ENCODE results near the gene ZNF892.
"Not testable (repeated sequence)": the region's sequence is repeated elsewhere in the genome, so short reads cannot be mapped to it uniquely, and the experiment has no call there.

The ZNF892 gene

DNA sequence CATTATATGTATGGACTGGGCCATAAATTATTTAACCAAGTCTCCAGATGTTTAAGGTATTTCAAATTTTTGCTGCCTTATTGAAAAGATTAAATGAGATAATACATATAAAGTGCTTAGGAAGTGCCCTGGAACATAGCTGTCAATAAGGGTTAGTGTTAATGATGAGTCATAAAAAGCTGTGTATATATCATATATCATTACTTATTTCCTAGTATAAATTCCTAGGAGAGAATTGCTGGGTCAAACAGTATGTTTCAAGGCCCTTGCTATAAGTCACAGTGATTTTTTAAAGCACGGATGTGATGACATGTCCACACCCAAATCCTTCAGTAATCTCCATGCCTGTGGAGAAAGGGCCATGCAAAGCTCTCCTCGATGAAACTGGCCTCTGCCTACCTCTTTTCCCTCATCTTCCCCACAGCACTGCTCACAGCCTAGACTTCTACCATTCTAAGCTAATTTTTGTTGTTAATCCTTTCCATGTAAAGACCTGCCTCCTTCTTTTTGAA is 33.2 kb upstream of the ZNF892 start:
- Histone ChIP-seq H3K4me1 (ENCODE audit: control insufficient read depth in 5 of 5, insufficient read depth in 5 of 5, low read length in 5 of 5) (no peaks in the 10 kb centered on the region), H3K36me3 (ENCODE audit: control insufficient read depth in 5 of 5, insufficient read depth in 5 of 5, low read length in 5 of 5) (peaks cover 2 to 25% (median 12%) of the 10 kb centered on the region in 5 donors), H3K27me3 (ENCODE audit: control insufficient read depth in 5 of 5, insufficient read depth in 4 of 5, low read length in 5 of 5) (no peaks in the 10 kb centered on the region), H3K9ac (ENCODE audit: low read length in 5 of 5) (no peak overlapping the region), H3K4me3 (ENCODE audit: low read depth in 1 of 5, low read length in 5 of 5) (no peak overlapping the region), H3K27ac (ENCODE audit: low read depth, low read length) (no peak overlapping the region), H3K9me3 (ENCODE audit: control insufficient read depth in 5 of 5, low read length in 5 of 5) (no peaks in the 10 kb centered on the region)

DNA sequence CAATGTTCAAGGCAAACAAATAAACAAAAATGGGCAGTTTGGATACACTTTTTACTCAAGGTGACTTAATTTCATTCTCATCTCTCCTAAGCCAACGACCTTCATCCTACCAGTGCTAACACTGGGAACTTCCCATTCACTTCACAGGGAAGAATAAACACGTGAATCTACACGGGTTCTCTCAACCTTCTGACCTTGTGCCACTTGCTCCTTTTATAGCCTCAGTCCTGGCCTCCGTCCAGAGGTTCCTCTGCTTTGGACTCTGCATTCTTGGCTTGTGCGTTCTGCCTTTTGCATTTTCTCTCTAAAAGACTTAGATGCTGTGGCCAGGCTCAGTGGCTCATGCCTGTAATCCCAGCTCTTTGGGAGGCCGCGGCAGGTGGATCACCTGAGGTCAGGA is 27.9 kb upstream of the ZNF892 start:
- Histone ChIP-seq H3K27me3 (ENCODE audit: control insufficient read depth in 5 of 5, insufficient read depth in 4 of 5, low read length in 5 of 5) (peaks cover 0 to 5% (median 0%) of the 10 kb centered on the region in 5 donors), H3K36me3 (ENCODE audit: control insufficient read depth in 5 of 5, insufficient read depth in 5 of 5, low read length in 5 of 5) (peaks cover 33 to 68% (median 46%) of the 10 kb centered on the region in 5 donors), H3K4me1 (ENCODE audit: control insufficient read depth in 5 of 5, insufficient read depth in 5 of 5, low read length in 5 of 5) (peaks cover 0 to 10% (median 0%) of the 10 kb centered on the region in 5 donors), H3K9me3 (ENCODE audit: control insufficient read depth in 5 of 5, low read length in 5 of 5) (peaks cover 6 to 17% (median 9%) of the 10 kb centered on the region in 5 donors), H3K9ac (ENCODE audit: low read length in 5 of 5) (no peak overlapping the region), H3K4me3 (ENCODE audit: low read depth in 1 of 5, low read length in 5 of 5) (no peak overlapping the region), H3K27ac (ENCODE audit: low read depth, low read length) (no peak overlapping the region)

DNA sequence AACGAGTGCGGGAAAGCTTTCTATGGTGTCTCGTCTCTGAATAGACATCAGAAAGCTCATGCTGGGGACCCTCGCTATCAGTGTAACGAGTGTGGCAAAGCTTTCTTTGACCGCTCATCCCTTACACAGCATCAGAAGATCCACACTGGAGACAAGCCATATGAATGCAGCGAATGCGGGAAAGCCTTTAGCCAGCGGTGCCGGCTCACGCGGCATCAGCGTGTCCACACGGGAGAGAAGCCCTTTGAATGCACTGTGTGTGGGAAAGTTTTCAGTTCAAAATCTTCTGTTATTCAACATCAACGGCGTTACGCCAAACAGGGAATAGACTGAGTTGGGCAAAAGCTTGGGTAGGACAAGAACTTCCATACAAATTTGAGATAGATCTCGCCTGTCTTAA is 25.5 kb upstream of the ZNF892 start:
- H3K27me3 ChIP-seq (ENCODE audit: control insufficient read depth in 5 of 5, insufficient read depth in 4 of 5, low read length in 5 of 5): peaks cover 0 to 5% (median 0%) of the 10 kb centered on the region in 5 donors
- peak overlapping the region in 1 of 5 donors; percentile 65 for H3K9ac ChIP-seq (ENCODE audit: low read length in 5 of 5)
- peaks cover 6 to 17% (median 9%) of the 10 kb centered on the region in 5 donors for H3K9me3 ChIP-seq (ENCODE audit: control insufficient read depth in 5 of 5, low read length in 5 of 5)
- peaks cover 33 to 60% (median 42%) of the 10 kb centered on the region in 5 donors for H3K36me3 ChIP-seq (ENCODE audit: control insufficient read depth in 5 of 5, insufficient read depth in 5 of 5, low read length in 5 of 5)
- H3K4me1 ChIP-seq (ENCODE audit: control insufficient read depth in 5 of 5, insufficient read depth in 5 of 5, low read length in 5 of 5): peaks cover 0 to 10% (median 0%) of the 10 kb centered on the region in 5 donors
- no peak overlapping the region for H3K27ac ChIP-seq (ENCODE audit: low read depth, low read length)
- H3K4me3 ChIP-seq (ENCODE audit: low read depth in 1 of 5, low read length in 5 of 5): peak overlapping the region in 1 of 5 donors; percentile 30

DNA sequence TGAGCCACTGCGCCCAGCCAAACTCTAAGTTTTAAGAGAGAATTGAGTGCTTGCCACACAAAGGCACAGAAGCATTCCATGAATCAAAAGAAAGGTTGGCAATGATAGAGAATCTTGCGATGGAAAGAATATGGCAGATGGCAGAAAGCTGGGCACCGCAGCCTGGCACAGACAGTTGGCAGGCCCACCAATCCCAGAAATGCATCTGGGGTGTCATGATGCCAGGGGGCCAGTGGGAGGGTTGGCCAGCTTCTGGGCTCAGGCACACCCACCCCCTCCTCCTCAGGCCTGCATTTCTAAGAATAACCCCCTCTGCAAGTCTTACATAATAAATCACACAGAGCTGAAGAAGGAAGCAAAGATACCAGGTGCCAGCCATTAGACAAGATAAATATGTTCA is 22.1 kb upstream of the ZNF892 start:
- peaks cover 23 to 32% (median 28%) of the 10 kb centered on the region in 5 donors for H3K36me3 ChIP-seq (ENCODE audit: control insufficient read depth in 5 of 5, insufficient read depth in 5 of 5, low read length in 5 of 5)
- H3K27ac ChIP-seq (ENCODE audit: low read depth, low read length): no peak overlapping the region
- H3K27me3 ChIP-seq (ENCODE audit: control insufficient read depth in 5 of 5, insufficient read depth in 4 of 5, low read length in 5 of 5): peaks cover 0 to 5% (median 0%) of the 10 kb centered on the region in 5 donors
- peaks cover 0 to 10% (median 0%) of the 10 kb centered on the region in 5 donors for H3K4me1 ChIP-seq (ENCODE audit: control insufficient read depth in 5 of 5, insufficient read depth in 5 of 5, low read length in 5 of 5)
- H3K9me3 ChIP-seq (ENCODE audit: control insufficient read depth in 5 of 5, low read length in 5 of 5): peaks cover 6 to 17% (median 9%) of the 10 kb centered on the region in 5 donors
- no peak overlapping the region for H3K9ac ChIP-seq (ENCODE audit: low read length in 5 of 5)
- H3K4me3 ChIP-seq (ENCODE audit: low read depth in 1 of 5, low read length in 5 of 5): no peak overlapping the region

DNA sequence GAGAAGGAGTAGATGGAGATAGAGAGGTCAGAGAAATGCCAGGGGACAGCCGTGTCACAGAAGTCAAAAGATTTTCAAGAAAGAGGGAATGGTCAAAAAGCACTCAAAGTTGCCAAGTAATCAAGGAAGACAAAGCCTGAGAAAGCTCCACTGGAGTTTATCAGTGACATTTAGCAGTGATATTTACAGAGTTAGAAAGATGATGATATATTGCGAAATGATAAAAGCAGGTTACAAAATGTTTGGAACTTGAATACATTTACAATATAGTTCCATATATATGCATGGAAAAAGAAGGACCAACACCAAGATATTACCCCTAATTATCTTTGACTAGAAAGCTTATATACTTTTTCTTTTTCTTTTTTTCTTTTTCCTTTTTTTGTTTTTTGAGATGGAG is 21.3 kb upstream of the ZNF892 start:
- Histone ChIP-seq H3K27ac (ENCODE audit: low read depth, low read length) (no peak overlapping the region), H3K9ac (ENCODE audit: low read length in 5 of 5) (no peak overlapping the region), H3K9me3 (ENCODE audit: control insufficient read depth in 5 of 5, low read length in 5 of 5) (peaks cover 5 to 12% (median 9%) of the 10 kb centered on the region in 5 donors)

DNA sequence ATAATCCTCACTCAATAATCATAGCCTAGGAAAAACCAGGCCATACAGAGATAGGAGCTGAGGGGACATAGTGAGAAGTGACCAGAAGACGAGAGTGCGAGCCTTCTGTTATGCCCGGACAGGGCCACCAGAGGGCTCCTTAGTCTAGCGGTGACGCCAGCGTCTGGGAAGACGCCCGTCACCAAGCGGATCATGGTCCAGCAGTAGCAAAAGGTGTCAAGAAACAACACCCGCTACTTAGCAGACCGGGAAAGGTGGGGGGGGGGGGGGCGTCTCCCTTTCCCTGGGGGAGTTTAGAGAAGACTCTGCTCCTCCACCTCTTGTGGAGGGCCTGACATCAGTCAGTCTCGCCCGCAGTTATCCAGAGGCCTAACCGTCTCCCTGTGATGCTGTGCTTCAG is 14.4 kb upstream of the ZNF892 start:
- H3K9me3 ChIP-seq (ENCODE audit: control insufficient read depth in 5 of 5, low read length in 5 of 5); H3K27me3 ChIP-seq (ENCODE audit: control insufficient read depth in 5 of 5, insufficient read depth in 4 of 5, low read length in 5 of 5); H3K4me1 ChIP-seq (ENCODE audit: control insufficient read depth in 5 of 5, insufficient read depth in 5 of 5, low read length in 5 of 5); H3K4me3 ChIP-seq (ENCODE audit: low read depth in 1 of 5, low read length in 5 of 5); H3K27ac ChIP-seq (ENCODE audit: low read depth, low read length); H3K36me3 ChIP-seq (ENCODE audit: control insufficient read depth in 5 of 5, insufficient read depth in 5 of 5, low read length in 5 of 5); H3K9ac ChIP-seq (ENCODE audit: low read length in 5 of 5): not testable (repeated sequence)

More for the DNA sequence above, 21.3 kb upstream of the ZNF892 start:
- H3K36me3 ChIP-seq (ENCODE audit: control insufficient read depth in 5 of 5, insufficient read depth in 5 of 5, low read length in 5 of 5): peaks cover 17 to 24% (median 23%) of the 10 kb centered on the region in 5 donors
- H3K4me3 ChIP-seq (ENCODE audit: low read depth in 1 of 5, low read length in 5 of 5): no peak overlapping the region
- H3K4me1 ChIP-seq (ENCODE audit: control insufficient read depth in 5 of 5, insufficient read depth in 5 of 5, low read length in 5 of 5): peaks cover 0 to 10% (median 0%) of the 10 kb centered on the region in 5 donors
- peaks cover 0 to 5% (median 0%) of the 10 kb centered on the region in 5 donors for H3K27me3 ChIP-seq (ENCODE audit: control insufficient read depth in 5 of 5, insufficient read depth in 4 of 5, low read length in 5 of 5)

DNA sequence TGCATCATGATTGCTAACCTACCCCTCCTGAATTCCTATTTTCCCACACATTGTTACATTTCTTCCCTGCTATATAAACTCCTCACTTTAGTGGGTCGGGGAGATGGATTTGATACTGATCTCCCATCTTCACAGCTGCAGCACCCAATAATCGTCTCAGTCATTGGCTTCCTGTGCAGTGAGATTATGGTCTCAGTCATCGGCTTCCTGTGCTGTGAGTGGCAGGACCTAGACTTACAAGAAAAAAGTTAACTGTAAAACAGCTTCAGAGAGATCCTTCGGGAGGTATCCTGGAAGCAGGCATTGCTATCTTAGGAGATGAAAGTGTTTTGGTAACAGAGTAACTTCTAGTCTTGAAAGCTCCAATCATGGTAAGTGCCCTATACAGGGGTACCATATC is 3.4 kb upstream of the ZNF892 start:
- no peak overlapping the region for H3K27ac ChIP-seq (ENCODE audit: low read depth, low read length)
- no peaks in the 10 kb centered on the region for H3K36me3 ChIP-seq (ENCODE audit: control insufficient read depth in 5 of 5, insufficient read depth in 5 of 5, low read length in 5 of 5)
- no peak overlapping the region for H3K4me3 ChIP-seq (ENCODE audit: low read depth in 1 of 5, low read length in 5 of 5)
- H3K9me3 ChIP-seq (ENCODE audit: control insufficient read depth in 5 of 5, low read length in 5 of 5): no peaks in the 10 kb centered on the region
- peaks cover 0 to 21% (median 15%) of the 10 kb centered on the region in 5 donors for H3K4me1 ChIP-seq (ENCODE audit: control insufficient read depth in 5 of 5, insufficient read depth in 5 of 5, low read length in 5 of 5)
- no peak overlapping the region for H3K9ac ChIP-seq (ENCODE audit: low read length in 5 of 5)
- no peaks in the 10 kb centered on the region for H3K27me3 ChIP-seq (ENCODE audit: control insufficient read depth in 5 of 5, insufficient read depth in 4 of 5, low read length in 5 of 5)

DNA sequence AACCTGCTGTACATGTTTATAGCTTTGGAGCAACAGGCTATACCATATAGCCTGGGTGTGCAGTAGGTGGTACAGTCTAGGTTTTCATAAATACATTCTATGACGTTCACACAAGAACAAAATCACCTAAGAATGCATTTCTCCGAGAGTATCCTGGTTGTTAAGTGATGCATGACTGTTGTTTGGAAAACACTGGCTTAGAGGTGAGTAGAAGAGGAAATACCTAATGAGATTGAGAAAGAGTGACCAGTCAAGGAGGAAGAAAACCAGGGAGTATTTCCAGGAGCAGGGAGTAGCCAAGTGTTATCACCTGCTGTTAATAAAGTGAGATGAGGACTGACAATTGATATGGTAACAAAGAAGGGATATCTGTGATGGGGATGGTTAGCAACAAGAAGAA is 2.9 kb upstream of the ZNF892 start:
- Histone ChIP-seq H3K27me3 (ENCODE audit: control insufficient read depth in 5 of 5, insufficient read depth in 4 of 5, low read length in 5 of 5) (no peaks in the 10 kb centered on the region), H3K4me3 (ENCODE audit: low read depth in 1 of 5, low read length in 5 of 5) (no peak overlapping the region), H3K9ac (ENCODE audit: low read length in 5 of 5) (no peak overlapping the region), H3K27ac (ENCODE audit: low read depth, low read length) (no peak overlapping the region), H3K4me1 (ENCODE audit: control insufficient read depth in 5 of 5, insufficient read depth in 5 of 5, low read length in 5 of 5) (peaks cover 0 to 21% (median 15%) of the 10 kb centered on the region in 5 donors), H3K36me3 (ENCODE audit: control insufficient read depth in 5 of 5, insufficient read depth in 5 of 5, low read length in 5 of 5) (peaks cover 0 to 3% (median 0%) of the 10 kb centered on the region in 5 donors), H3K9me3 (ENCODE audit: control insufficient read depth in 5 of 5, low read length in 5 of 5) (peaks cover 0 to 3% (median 0%) of the 10 kb centered on the region in 5 donors)

DNA sequence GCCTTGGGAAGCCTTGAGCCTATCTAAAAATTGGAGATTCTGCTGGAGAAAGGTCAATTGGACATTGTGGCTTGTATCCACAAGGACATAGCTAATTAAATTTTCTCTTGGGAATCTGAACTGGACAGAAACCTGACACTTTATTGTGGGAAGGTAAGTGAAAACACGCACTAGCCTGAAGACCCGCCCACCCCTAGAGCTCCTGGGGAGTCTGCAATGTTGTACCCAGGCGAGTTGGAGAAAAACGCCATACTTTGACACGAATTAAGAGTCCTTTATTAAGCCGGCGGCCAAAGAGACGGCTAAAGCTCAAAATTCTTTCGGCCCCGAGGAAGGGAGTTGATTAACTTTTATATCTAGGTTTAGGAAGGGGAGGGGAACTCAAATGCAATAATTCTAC is 1.2 kb upstream of the ZNF892 start:
- Histone ChIP-seq H3K27ac (ENCODE audit: low read depth, low read length) (no peak overlapping the region), H3K4me1 (ENCODE audit: control insufficient read depth in 5 of 5, insufficient read depth in 5 of 5, low read length in 5 of 5) (peaks cover 0 to 21% (median 15%) of the 10 kb centered on the region in 5 donors)

DNA sequence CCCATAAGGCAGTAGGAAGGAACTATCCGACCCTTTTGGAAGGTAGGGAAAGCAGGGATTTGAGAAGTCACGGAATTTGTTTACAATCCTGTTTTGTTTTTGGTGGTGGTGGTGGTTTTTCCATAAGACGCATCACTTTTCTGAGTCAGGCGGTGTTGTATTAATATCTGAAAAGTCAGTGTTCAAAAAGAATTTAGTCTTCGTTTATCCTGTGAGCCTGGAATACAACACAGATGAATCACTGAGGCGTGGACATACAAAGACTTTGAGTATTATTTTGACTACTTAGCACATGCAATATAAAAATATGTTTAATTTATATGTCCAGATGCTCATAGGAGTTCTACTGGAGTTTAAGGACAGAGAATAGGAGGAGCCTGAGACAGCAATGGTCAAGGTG is 785 bp downstream of the ZNF892 start:
- Histone ChIP-seq H3K4me1 (ENCODE audit: control insufficient read depth in 5 of 5, insufficient read depth in 5 of 5, low read length in 5 of 5) (peaks cover 0 to 21% (median 15%) of the 10 kb centered on the region in 5 donors), H3K9me3 (ENCODE audit: control insufficient read depth in 5 of 5, low read length in 5 of 5) (peaks cover 17 to 34% (median 26%) of the 10 kb centered on the region in 5 donors), H3K36me3 (ENCODE audit: control insufficient read depth in 5 of 5, insufficient read depth in 5 of 5, low read length in 5 of 5) (peaks cover 22 to 29% (median 25%) of the 10 kb centered on the region in 5 donors), H3K9ac (ENCODE audit: low read length in 5 of 5) (peak overlapping the region in 3 of 5 donors; percentile 87 to 89 (median 89)), H3K27ac (ENCODE audit: low read depth, low read length) (no peak overlapping the region), H3K4me3 (ENCODE audit: low read depth in 1 of 5, low read length in 5 of 5) (peak overlapping the region; percentile 85 to 95 (median 88)), H3K27me3 (ENCODE audit: control insufficient read depth in 5 of 5, insufficient read depth in 4 of 5, low read length in 5 of 5) (no peaks in the 10 kb centered on the region)

More for the DNA sequence above, 1.2 kb upstream of the ZNF892 start:
- Histone ChIP-seq H3K27me3 (ENCODE audit: control insufficient read depth in 5 of 5, insufficient read depth in 4 of 5, low read length in 5 of 5) (no peaks in the 10 kb centered on the region), H3K36me3 (ENCODE audit: control insufficient read depth in 5 of 5, insufficient read depth in 5 of 5, low read length in 5 of 5) (peaks cover 3 to 9% (median 6%) of the 10 kb centered on the region in 5 donors), H3K9me3 (ENCODE audit: control insufficient read depth in 5 of 5, low read length in 5 of 5) (peaks cover 0 to 14% (median 6%) of the 10 kb centered on the region in 5 donors), H3K4me3 (ENCODE audit: low read depth in 1 of 5, low read length in 5 of 5) (peak overlapping the region in 1 of 5 donors; percentile 87), H3K9ac (ENCODE audit: low read length in 5 of 5) (no peak overlapping the region)
